ENCODE measurements around the gene RPL28.

Gene RPL28

GRCh38 chr19:55345818-55346724 lies 39.7 kb upstream of the RPL28 start:
- Histone ChIP-seq H3K4me2 (ENCODE audit: low read length) (no peak overlapping the region), H3K4me3 (ENCODE audit: low read length) (no peak overlapping the region), H3K79me2 (ENCODE audit: low read length) (no peaks in the 10 kb centered on the region), H4K20me1 (ENCODE audit: insufficient read depth, low read length) (0 out of 2 replicates have a peak, but pooled peaks cover 2% of the 10 kb centered on the region), H3K4me1 (ENCODE audit: low read length) (peaks cover 2% of the 10 kb centered on the region; the same call in 1 of the 2 replicates), H3K27ac (ENCODE audit: low read length) (no peak overlapping the region), H3K9ac (ENCODE audit: low read length) (no peak overlapping the region), H2AFZ (ENCODE audit: low read depth, low read length) (no peak overlapping the region), H3K9me3 (ENCODE audit: insufficient read depth, low read length) (no peaks in the 10 kb centered on the region), H3K36me3 (replicated peaks; ENCODE audit: low read depth, low read length) (peaks cover 5% of the 10 kb centered on the region), H3K27me3 (ENCODE audit: low read depth, low read length) (no peaks in the 10 kb centered on the region)
- TF ChIP-seq, protein P1, sequence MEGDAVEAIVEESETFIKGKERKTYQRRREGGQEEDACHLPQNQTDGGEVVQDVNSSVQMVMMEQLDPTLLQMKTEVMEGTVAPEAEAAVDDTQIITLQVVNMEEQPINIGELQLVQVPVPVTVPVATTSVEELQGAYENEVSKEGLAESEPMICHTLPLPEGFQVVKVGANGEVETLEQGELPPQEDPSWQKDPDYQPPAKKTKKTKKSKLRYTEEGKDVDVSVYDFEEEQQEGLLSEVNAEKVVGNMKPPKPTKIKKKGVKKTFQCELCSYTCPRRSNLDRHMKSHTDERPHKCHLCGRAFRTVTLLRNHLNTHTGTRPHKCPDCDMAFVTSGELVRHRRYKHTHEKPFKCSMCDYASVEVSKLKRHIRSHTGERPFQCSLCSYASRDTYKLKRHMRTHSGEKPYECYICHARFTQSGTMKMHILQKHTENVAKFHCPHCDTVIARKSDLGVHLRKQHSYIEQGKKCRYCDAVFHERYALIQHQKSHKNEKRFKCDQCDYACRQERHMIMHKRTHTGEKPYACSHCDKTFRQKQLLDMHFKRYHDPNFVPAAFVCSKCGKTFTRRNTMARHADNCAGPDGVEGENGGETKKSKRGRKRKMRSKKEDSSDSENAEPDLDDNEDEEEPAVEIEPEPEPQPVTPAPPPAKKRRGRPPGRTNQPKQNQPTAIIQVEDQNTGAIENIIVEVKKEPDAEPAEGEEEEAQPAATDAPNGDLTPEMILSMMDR (IDR thresholded peaks at IDR 0.05; ENCODE audit: low read depth, low read length) = no peak
- no peak for TF ChIP-seq EZH2phosphoT487 (IDR thresholded peaks at IDR 0.05; ENCODE audit: low read depth)

GRCh38 chr19:55346725-55347441 lies 38.8 kb upstream of the RPL28 start:
- TF ChIP-seq EZH2phosphoT487 (IDR thresholded peaks at IDR 0.05; ENCODE audit: low read depth) = no peak
- TF ChIP-seq, protein P1 (IDR thresholded peaks at IDR 0.05; ENCODE audit: low read depth, low read length) = no peak
- Histone ChIP-seq H2AFZ (ENCODE audit: low read depth, low read length) (no peak overlapping the region), H3K27me3 (ENCODE audit: low read depth, low read length) (no peaks in the 10 kb centered on the region), H3K9ac (ENCODE audit: low read length) (no peak overlapping the region), H3K36me3 (replicated peaks; ENCODE audit: low read depth, low read length) (peaks cover 5% of the 10 kb centered on the region), H3K4me3 (ENCODE audit: low read length) (no peak overlapping the region), H3K4me2 (ENCODE audit: low read length) (no peak overlapping the region), H3K79me2 (ENCODE audit: low read length) (no peaks in the 10 kb centered on the region), H3K4me1 (ENCODE audit: low read length) (no peaks in the 10 kb centered on the region), H4K20me1 (ENCODE audit: insufficient read depth, low read length) (0 out of 2 replicates have a peak, but pooled peaks cover 2% of the 10 kb centered on the region), H3K9me3 (ENCODE audit: insufficient read depth, low read length) (no peaks in the 10 kb centered on the region), H3K27ac (ENCODE audit: low read length) (no peak overlapping the region)

GRCh38 chr19:55347442-55348009 lies 38.2 kb upstream of the RPL28 start:
- H3K36me3 ChIP-seq (replicated peaks; ENCODE audit: low read depth, low read length) = peaks cover 5% of the 10 kb centered on the region
- no peak overlapping the region for H3K4me2 ChIP-seq (ENCODE audit: low read length)
- no peaks in the 10 kb centered on the region for H3K27me3 ChIP-seq (ENCODE audit: low read depth, low read length)
- no peak overlapping the region for H3K27ac ChIP-seq (ENCODE audit: low read length)
- no peak overlapping the region for H3K9ac ChIP-seq (ENCODE audit: low read length)
- no peak for TF ChIP-seq EZH2phosphoT487 (IDR thresholded peaks at IDR 0.05; ENCODE audit: low read depth)
- TF ChIP-seq, protein P1 (IDR thresholded peaks at IDR 0.05; ENCODE audit: low read depth, low read length) = no peak
- no peak overlapping the region for H3K4me3 ChIP-seq (ENCODE audit: low read length)
- no peaks in the 10 kb centered on the region for H3K9me3 ChIP-seq (ENCODE audit: insufficient read depth, low read length)
- no peaks in the 10 kb centered on the region for H3K79me2 ChIP-seq (ENCODE audit: low read length)
- H4K20me1 ChIP-seq (ENCODE audit: insufficient read depth, low read length) = 0 out of 2 replicates have a peak, but pooled peaks cover 2% of the 10 kb centered on the region
- H3K4me1 ChIP-seq (ENCODE audit: low read length) = no peaks in the 10 kb centered on the region
- H2AFZ ChIP-seq (ENCODE audit: low read depth, low read length) = no peak overlapping the region
